Panc1 (cell line): ENCODE results near the gene TGIF2. TPM values are rescaled to one million over a fixed set of nuclear protein-coding genes. Genes with fewer than 3 reads are reported as not detected.

Source experiments
- ATAC-seq: fragments of 200-7000 bp; cut with Tn5 transposase; 2 replicates; pipeline ENCODE4 v1.9.1; 2020; ENCODE audit warnings: mild to moderate bottlenecking, moderate library complexity
- BruUV-seq: library from RNA; stranded (reverse); fragments of 400-500 nt; replicated peaks from 2 replicates; lab custom pipeline; 2021; lab: Mats Ljungman, UMichigan
- CTCF ChIA-PET: fragments of 300-600 bp; sonication (Branson Sonifier 250); formaldehyde crosslinking; loops from one replicate; lab custom pipeline; 2022; ENCODE audit warnings: antibody characterized with exemption; lab: Charles Lee
- POLR2A ChIA-PET: fragments of 300-600 bp; sonication (Branson Sonifier 250); formaldehyde crosslinking; loops from one replicate; lab custom pipeline; 2022; ENCODE audit warnings: antibody characterized with exemption; lab: Charles Lee
- DNase-seq: peaks from one replicate; pipeline ENCODE4 v3.0.0-alpha.2; 2010; ENCODE audit warnings: low read depth, low spot score
- H3K27ac ChIP-seq: 2 replicates; pipeline ENCODE4 v1.5.1; 2011; ENCODE audit warnings: mild to moderate bottlenecking, low read length, inconsistent platforms
- H3K27me3 ChIP-seq: fragments of 200-500 bp; sonication (Bioruptor generic); 2 replicates; pipeline ENCODE4 v1.6.0; 2014; ENCODE audit warnings: low read length, inconsistent platforms; ENCODE audit not compliant: control insufficient read depth, insufficient read depth
- H3K36me3 ChIP-seq: fragments of 200-500 bp; sonication (Bioruptor generic); 2 replicates; pipeline ENCODE4 v1.5.1; 2014; ENCODE audit warnings: inconsistent platforms, mild to moderate bottlenecking, low read length, moderate library complexity; ENCODE audit not compliant: control insufficient read depth, insufficient read depth
- H3K4me1 ChIP-seq: 2 replicates; pipeline ENCODE4 v1.5.1; 2011; ENCODE audit warnings: inconsistent platforms, mild to moderate bottlenecking, low read length, moderate library complexity; ENCODE audit not compliant: control insufficient read depth, insufficient read depth
- H3K4me3 ChIP-seq, 2 experiments: 2 replicates each; pipeline ENCODE4 v1.5.1; 2011 to 2012; ENCODE audit warnings: low read depth in 2 of 2, low read length in 2 of 2, mild to moderate bottlenecking in 2 of 2, inconsistent platforms in 1 of 2, moderate library complexity in 1 of 2
- H3K9me3 ChIP-seq: fragments of 200-500 bp; sonication (Bioruptor generic); 2 replicates; pipeline ENCODE4 v1.5.1; 2014; ENCODE audit warnings: low read depth, mild to moderate bottlenecking, inconsistent platforms, low read length, moderate library complexity; ENCODE audit not compliant: control insufficient read depth, insufficient read depth
- CTCF ChIP-seq: fragments of 450-650 bp; IDR thresholded peaks from 2 replicates; pipeline ENCODE4 v1.5.1; 2017; ENCODE audit warnings: mild to moderate bottlenecking
- POLR2AphosphoS5 ChIP-seq: IDR thresholded peaks from 2 replicates; pipeline ENCODE4 v1.6.1; 2012; ENCODE audit warnings: mild to moderate bottlenecking, low read depth, low read length, moderate library complexity
- REST ChIP-seq, 2 experiments: IDR thresholded peaks; 2 replicates each; pipeline ENCODE4 v1.6.1; 2011 to 2012; ENCODE audit warnings: low read depth in 2 of 2, control low read depth in 1 of 2, low read length in 1 of 2, mild to moderate bottlenecking in 1 of 2, moderate library complexity in 1 of 2; ENCODE audit not compliant: insufficient read depth in 1 of 2
- SIN3A ChIP-seq: IDR thresholded peaks from 2 replicates; pipeline ENCODE4 v1.6.1; 2012; ENCODE audit warnings: low read depth, mild to moderate bottlenecking, low read length, moderate library complexity, borderline replicate concordance; ENCODE audit not compliant: insufficient read depth
- TCF7L2 ChIP-seq: IDR thresholded peaks from 2 replicates; pipeline ENCODE4 v1.6.1; 2011; ENCODE audit warnings: mild to moderate bottlenecking, low read depth, low read length, inconsistent platforms
- in situ Hi-C: cut with HindIII; loops from 2 replicates; pipeline ENCODE4 v1.10.0; 2016; ENCODE audit warnings: low sequenced_read_pairs, low pct_unique_long_range_greater_than_20kb
- intact Hi-C: fragments of 100-400 bp; cut with micrococcal nuclease; formaldehyde crosslinking; loops from one replicate; pipeline ENCODE4 v1.10.0; 2022; ENCODE audit not compliant: unreplicated experiment
- total RNA-seq: library from RNA; stranded (reverse); gene quantifications from one replicate; pipeline ENCODE4 v1.2.1, GENCODE V29; 2021; ENCODE audit not compliant: unreplicated experiment

TGIF2 gene
- total RNA-seq, 1 experiment from 2014 or later: 18.0 TPM

- TF ChIP-seq TCF7L2 (no peak), SIN3A (no peak), REST (IDR thresholded peaks at IDR 0.05; ENCODE audit: insufficient read depth in 1 of 2, low read depth in 2 of 2, low read length in 1 of 2) (no peak), CTCF (no peak), POLR2AphosphoS5 (no peak)
- POLR2A ChIA-PET: no interaction called here
- H3K36me3 ChIP-seq: no peaks in the 10 kb centered on the region
- CTCF ChIA-PET: no interaction called here
- intact Hi-C loops (no loop called here), in situ Hi-C loops (no loop called here)
- ATAC-seq: no peak
- TSS peak; percentile 91 for BruUV-seq
- no peak for DNase-seq
- H3K4me1 ChIP-seq: peaks cover 2% of the 10 kb centered on the region; the same call in 1 of the 2 replicates
- H3K27ac ChIP-seq: no peak overlapping the region
- H3K4me3 ChIP-seq: no peak overlapping the region
- H3K9me3 ChIP-seq: no peaks in the 10 kb centered on the region
- no peaks in the 10 kb centered on the region for H3K27me3 ChIP-seq
Measured at GRCh38 chr20:36548704-36549627, 24.4 kb upstream of the TGIF2 start.

GRCh38 chr20:36549628-36549941, 23.8 kb upstream of the TGIF2 start:
- intact Hi-C loops (no loop called here), in situ Hi-C loops (no loop called here)
- ChIA-PET CTCF (no interaction called here), POLR2A (no interaction called here)
- H3K9me3 ChIP-seq: no peaks in the 10 kb centered on the region
- no peak for TF ChIP-seq REST (IDR thresholded peaks at IDR 0.05; ENCODE audit: insufficient read depth in 1 of 2, low read depth in 2 of 2, low read length in 1 of 2)
- no peaks in the 10 kb centered on the region for H3K4me1 ChIP-seq
- DNase-seq: no peak
- no peaks in the 10 kb centered on the region for H3K36me3 ChIP-seq
- peak; percentile 20; the same call in 1 of the 2 replicates for ATAC-seq
- no peak overlapping the region for H3K27ac ChIP-seq
- no peaks in the 10 kb centered on the region for H3K27me3 ChIP-seq
- BruUV-seq: no TSS peak
- H3K4me3 ChIP-seq: no peak overlapping the region
